ENCODE measurements around the gene PDZD2. TPM values are rescaled to one million over a fixed set of nuclear protein-coding genes. Genes with fewer than 3 reads are reported as not detected.

PDZD2 gene
- total and polyA plus RNA-seq, 4 experiments from 2014 or later = 0.07 to 1.1 (median 0.68) TPM

- H3K9me3 ChIP-seq (ENCODE audit: control insufficient read depth in 1 of 2, low read length in 2 of 2) = no peaks in the 10 kb centered on the region
- H3K36me3 ChIP-seq (ENCODE audit: insufficient read depth, low read length) = no peaks in the 10 kb centered on the region
- Mint-ChIP-seq H3K9me3 (peaks cover 0 to 10% (median 3%) of the 10 kb centered on the region in 8 donors), H3K4me3 (no peak overlapping the region), H3K4me1 (no peaks in the 10 kb centered on the region), H3K36me3 (peaks cover 0 to 3% of the 10 kb centered on the region in 2 donors), H3K27me3 (peaks cover 3% of the 10 kb centered on the region in 2 donors), H3K27ac (no peak overlapping the region)
- ChIA-PET CTCF (ENCODE audit: partially characterized antibody) (no interaction called here), POLR2A (ENCODE audit: partially characterized antibody) (no interaction called here)
- no peaks in the 10 kb centered on the region for H3K27me3 ChIP-seq (ENCODE audit: insufficient read depth, low read length)
- intact Hi-C loops (cut with micrococcal nuclease) = no loop called here
- no peak overlapping the region for H3K27ac ChIP-seq (ENCODE audit: low read depth, low read length)
- H3K4me3 ChIP-seq (ENCODE audit: low read length in 2 of 2) = no peak overlapping the region
- DNase-seq = no peak
- H3K4me1 ChIP-seq (ENCODE audit: insufficient read depth, low read length) = no peaks in the 10 kb centered on the region
These were observed 344.9 kb downstream of the PDZD2 start for GRCh38 chr5:31983851-31984250.

- Histone ChIP-seq H3K27ac (ENCODE audit: low read depth, low read length) (no peak overlapping the region), H3K4me1 (ENCODE audit: insufficient read depth, low read length) (no peaks in the 10 kb centered on the region), H3K27me3 (ENCODE audit: insufficient read depth, low read length) (no peaks in the 10 kb centered on the region), H3K9me3 (ENCODE audit: control insufficient read depth in 1 of 2, low read length in 2 of 2) (no peaks in the 10 kb centered on the region), H3K4me3 (ENCODE audit: low read length in 2 of 2) (no peak overlapping the region), H3K36me3 (ENCODE audit: insufficient read depth, low read length) (no peaks in the 10 kb centered on the region)
- Mint-ChIP-seq H3K4me3 (no peak overlapping the region), H3K27ac (no peak overlapping the region), H3K9me3 (peaks cover 0 to 10% (median 3%) of the 10 kb centered on the region in 8 donors), H3K27me3 (peaks cover 3% of the 10 kb centered on the region in 2 donors), H3K4me1 (no peaks in the 10 kb centered on the region), H3K36me3 (peaks cover 0 to 3% of the 10 kb centered on the region in 2 donors)
- ChIA-PET CTCF (ENCODE audit: partially characterized antibody) (no interaction called here), POLR2A (ENCODE audit: partially characterized antibody) (no interaction called here)
- intact Hi-C loops (cut with micrococcal nuclease) = no loop called here
- DNase-seq = no peak
These were observed 345.8 kb downstream of the PDZD2 start for GRCh38 chr5:31984691-31985090.

- H3K36me3 Mint-ChIP-seq = peaks cover 0 to 3% of the 10 kb centered on the region in 2 donors
- ChIA-PET CTCF (ENCODE audit: partially characterized antibody) (no interaction called here), POLR2A (ENCODE audit: partially characterized antibody) (no interaction called here)
- no peaks in the 10 kb centered on the region for H3K4me1 Mint-ChIP-seq
- no peaks in the 10 kb centered on the region for H3K4me1 ChIP-seq (ENCODE audit: insufficient read depth, low read length)
- H3K27me3 ChIP-seq (ENCODE audit: insufficient read depth, low read length) = no peaks in the 10 kb centered on the region
- H3K27ac ChIP-seq (ENCODE audit: low read depth, low read length) = no peak overlapping the region
- no peak for DNase-seq
- no peaks in the 10 kb centered on the region for H3K9me3 ChIP-seq (ENCODE audit: control insufficient read depth in 1 of 2, low read length in 2 of 2)
- H3K4me3 ChIP-seq (ENCODE audit: low read length in 2 of 2) = no peak overlapping the region
- peaks cover 0 to 10% (median 3%) of the 10 kb centered on the region in 8 donors for H3K9me3 Mint-ChIP-seq
- intact Hi-C loops (cut with micrococcal nuclease) = no loop called here
- no peaks in the 10 kb centered on the region for H3K36me3 ChIP-seq (ENCODE audit: insufficient read depth, low read length)
- no peak overlapping the region for H3K27ac Mint-ChIP-seq
- peaks cover 2 to 3% of the 10 kb centered on the region in 2 donors for H3K27me3 Mint-ChIP-seq
- no peak overlapping the region for H3K4me3 Mint-ChIP-seq
These were observed 347.2 kb downstream of the PDZD2 start for GRCh38 chr5:31986101-31986500.

- H3K36me3 ChIP-seq (ENCODE audit: insufficient read depth, low read length) = no peaks in the 10 kb centered on the region
- H3K27me3 ChIP-seq (ENCODE audit: insufficient read depth, low read length) = no peaks in the 10 kb centered on the region
- ChIA-PET POLR2A (ENCODE audit: partially characterized antibody) (no interaction called here), CTCF (ENCODE audit: partially characterized antibody) (interaction anchor here (1.1 kb wide), 1 partner anchor 97 kb away, joined by 4 read pairs; no protein-coding TSS in a partner anchor)
- no peak overlapping the region for H3K4me3 ChIP-seq (ENCODE audit: low read length in 2 of 2)
- Mint-ChIP-seq H3K9me3 (peaks cover 0 to 10% (median 2%) of the 10 kb centered on the region in 8 donors), H3K27me3 (peaks cover 3 to 5% of the 10 kb centered on the region in 2 donors), H3K36me3 (peaks cover 0 to 3% of the 10 kb centered on the region in 2 donors), H3K4me3 (no peak overlapping the region), H3K4me1 (no peaks in the 10 kb centered on the region), H3K27ac (peak overlapping the region in 1 of 7 donors; percentile 83)
- no peaks in the 10 kb centered on the region for H3K4me1 ChIP-seq (ENCODE audit: insufficient read depth, low read length)
- no peak overlapping the region for H3K27ac ChIP-seq (ENCODE audit: low read depth, low read length)
- DNase-seq = no peak
- H3K9me3 ChIP-seq (ENCODE audit: control insufficient read depth in 1 of 2, low read length in 2 of 2) = no peaks in the 10 kb centered on the region
- intact Hi-C loops (cut with micrococcal nuclease) = no loop called here
These were observed 349.2 kb downstream of the PDZD2 start for GRCh38 chr5:31987985-31988710.

GRCh38 chr5:31990081-31990650 is 351.2 kb downstream of the PDZD2 start:
- intact Hi-C loops (cut with micrococcal nuclease) = no loop called here
- H3K36me3 ChIP-seq (ENCODE audit: insufficient read depth, low read length) = no peaks in the 10 kb centered on the region
- H3K4me1 ChIP-seq (ENCODE audit: insufficient read depth, low read length) = no peaks in the 10 kb centered on the region
- ChIA-PET POLR2A (ENCODE audit: partially characterized antibody) (no interaction called here), CTCF (ENCODE audit: partially characterized antibody) (no interaction called here)
- peaks cover 0 to 2% (median 1%) of the 10 kb centered on the region in 4 donors for H3K4me1 Mint-ChIP-seq
- peaks cover 0 to 3% of the 10 kb centered on the region in 2 donors for H3K36me3 Mint-ChIP-seq
- no peaks in the 10 kb centered on the region for H3K9me3 ChIP-seq (ENCODE audit: control insufficient read depth in 1 of 2, low read length in 2 of 2)
- peaks cover 3 to 5% of the 10 kb centered on the region in 2 donors for H3K27me3 Mint-ChIP-seq
- H3K4me3 Mint-ChIP-seq = no peak overlapping the region
- H3K4me3 ChIP-seq (ENCODE audit: low read length in 2 of 2) = no peak overlapping the region
- H3K27ac ChIP-seq (ENCODE audit: low read depth, low read length) = no peak overlapping the region
- no peak for DNase-seq
- peaks cover 0 to 10% (median 2%) of the 10 kb centered on the region in 8 donors for H3K9me3 Mint-ChIP-seq
- H3K27ac Mint-ChIP-seq = no peak overlapping the region
- H3K27me3 ChIP-seq (ENCODE audit: insufficient read depth, low read length) = no peaks in the 10 kb centered on the region

GRCh38 chr5:31990701-31991110 is 351.8 kb downstream of the PDZD2 start:
- POLR2A ChIA-PET (ENCODE audit: partially characterized antibody) = no interaction called here
- CTCF ChIA-PET (ENCODE audit: partially characterized antibody) = no interaction called here
- no peaks in the 10 kb centered on the region for H3K36me3 ChIP-seq (ENCODE audit: insufficient read depth, low read length)

GRCh38 chr5:31992377-31992776 is 353.4 kb downstream of the PDZD2 start:
- no peaks in the 10 kb centered on the region for H3K27me3 ChIP-seq (ENCODE audit: insufficient read depth, low read length)
- H3K9me3 ChIP-seq (ENCODE audit: control insufficient read depth in 1 of 2, low read length in 2 of 2) = no peaks in the 10 kb centered on the region
- ChIA-PET POLR2A (ENCODE audit: partially characterized antibody) (no interaction called here), CTCF (ENCODE audit: partially characterized antibody) (interaction anchor here (0.7 kb wide), 1 partner anchor 85 kb away, joined by 3 read pairs; no protein-coding TSS in a partner anchor)
- no peak for DNase-seq
- H3K4me3 ChIP-seq (ENCODE audit: low read length in 2 of 2) = no peak overlapping the region
- no peaks in the 10 kb centered on the region for H3K36me3 ChIP-seq (ENCODE audit: insufficient read depth, low read length)
- no peak overlapping the region for H3K4me3 Mint-ChIP-seq
- peaks cover 0 to 8% (median 2%) of the 10 kb centered on the region in 8 donors for H3K9me3 Mint-ChIP-seq
- peaks cover 0 to 3% of the 10 kb centered on the region in 2 donors for H3K36me3 Mint-ChIP-seq
- no peak overlapping the region for H3K27ac ChIP-seq (ENCODE audit: low read depth, low read length)
- intact Hi-C loops (cut with micrococcal nuclease) = no loop called here
- H3K27me3 Mint-ChIP-seq = peaks cover 3 to 5% of the 10 kb centered on the region in 2 donors
- H3K4me1 ChIP-seq (ENCODE audit: insufficient read depth, low read length) = no peaks in the 10 kb centered on the region
- peaks cover 0 to 7% (median 3%) of the 10 kb centered on the region in 4 donors for H3K4me1 Mint-ChIP-seq
- H3K27ac Mint-ChIP-seq = no peak overlapping the region

More at GRCh38 chr5:31990701-31991110, 351.8 kb downstream of the PDZD2 start:
- intact Hi-C loops (cut with micrococcal nuclease) = no loop called here
- H3K4me3 ChIP-seq (ENCODE audit: low read length in 2 of 2) = no peak overlapping the region
- Mint-ChIP-seq H3K4me3 (no peak overlapping the region), H3K27me3 (peaks cover 3 to 5% of the 10 kb centered on the region in 2 donors), H3K4me1 (peaks cover 0 to 4% (median 1%) of the 10 kb centered on the region in 4 donors), H3K9me3 (peaks cover 0 to 10% (median 2%) of the 10 kb centered on the region in 8 donors), H3K27ac (no peak overlapping the region), H3K36me3 (peaks cover 0 to 3% of the 10 kb centered on the region in 2 donors)
- no peak overlapping the region for H3K27ac ChIP-seq (ENCODE audit: low read depth, low read length)
- no peaks in the 10 kb centered on the region for H3K27me3 ChIP-seq (ENCODE audit: insufficient read depth, low read length)
- DNase-seq = no peak
- H3K9me3 ChIP-seq (ENCODE audit: control insufficient read depth in 1 of 2, low read length in 2 of 2) = no peaks in the 10 kb centered on the region
- no peaks in the 10 kb centered on the region for H3K4me1 ChIP-seq (ENCODE audit: insufficient read depth, low read length)
